HCT116 (cell line): ENCODE measurements around the gene TEX12. TPM values are rescaled to one million over a fixed set of nuclear protein-coding genes. Genes with fewer than 3 reads are reported as not detected.

Experiments used
- ATAC-seq: fragments of 200-7000 bp; cut with Tn5 transposase; 2 replicates; pipeline ENCODE4 v1.9.1; 2020; ENCODE audit warnings: mild to moderate bottlenecking, moderate library complexity
- BruUV-seq: library from RNA; stranded (reverse); fragments of 400-500 nt; replicated peaks from 2 replicates; lab custom pipeline; 2021; lab: Mats Ljungman, UMichigan
- CTCF ChIA-PET: fragments of 300-600 bp; sonication (Branson Sonifier 250); formaldehyde crosslinking; loops from one replicate; lab custom pipeline; 2021; ENCODE audit warnings: antibody characterized with exemption; lab: Charles Lee
- POLR2A ChIA-PET: fragments of 300-600, 350-600 bp; sonication (Branson Sonifier 250); formaldehyde crosslinking; loops from one replicate; lab custom pipeline; 2021; ENCODE audit warnings: antibody characterized with exemption; lab: Charles Lee
- RAD21 ChIA-PET, 2 experiments: fragments of 300-600 bp; sonication (Branson Sonifier 250); formaldehyde crosslinking; loops; one replicate each; lab custom pipeline; 2023; ENCODE audit warnings: low total read pairs in 2 of 2; ENCODE audit not compliant: uncharacterized antibody in 2 of 2, unreplicated experiment in 2 of 2, low non-redundant PET in 1 of 2; lab: Charles Lee
- DNase-seq: peaks from one replicate; pipeline ENCODE4 v3.0.0-alpha.2; 2010; ENCODE audit warnings: low read depth, low spot score
- H2AFZ ChIP-seq: fragments of 200-600 bp; shearing (Covaris generic), sonication (generic); 2 replicates; pipeline ENCODE4 v1.6.1; 2017; ENCODE audit warnings: low read depth, mixed run types, mixed read lengths, antibody characterized with exemption, low read length; ENCODE audit not compliant: poor library complexity, severe bottlenecking
- H3K27ac ChIP-seq: 2 replicates; pipeline ENCODE4 v1.5.1; 2012; ENCODE audit warnings: low read depth, low read length
- H3K27me3 ChIP-seq: fragments of 200-600 bp; sonication (generic); 2 replicates; pipeline ENCODE4 v1.6.1; 2016; ENCODE audit warnings: mixed run types, low read length, mixed read lengths; ENCODE audit not compliant: insufficient read depth
- H3K36me3 ChIP-seq, 2 experiments: fragments of 200-500 bp in 1 of 2; fragments of 200-600 bp in 1 of 2; sonication (Bioruptor generic) in 1 of 2; sonication (generic) in 1 of 2; 2 replicates each; pipeline versions ENCODE4 v1.5.1 to v1.6.1; 2014 to 2016; ENCODE audit warnings: low read length in 2 of 2, inconsistent platforms in 1 of 2, mixed read lengths in 1 of 2, mixed run types in 1 of 2; ENCODE audit not compliant: insufficient read depth in 2 of 2, control insufficient read depth in 1 of 2
- H3K4me1 ChIP-seq, 2 experiments: fragments of 200-600 bp in 1 of 2; sonication (generic) in 1 of 2; 2 replicates each; pipeline versions ENCODE4 v1.5.1 to v1.6.1; 2012 to 2017; ENCODE audit warnings: low read length in 2 of 2, inconsistent platforms in 1 of 2, mild to moderate bottlenecking in 1 of 2, mixed read lengths in 1 of 2, mixed run types in 1 of 2, moderate library complexity in 1 of 2; ENCODE audit not compliant: insufficient read depth in 2 of 2, control insufficient read depth in 1 of 2
- H3K4me2 ChIP-seq: fragments of 200-600 bp; sonication (generic); 2 replicates; pipeline ENCODE4 v1.6.1; 2017; ENCODE audit warnings: mixed run types, low read length, mixed read lengths
- H3K4me3 ChIP-seq, 2 experiments: fragments of 200-600 bp in 1 of 2; sonication (generic) in 1 of 2; replicated peaks in 1 of 2; 2 replicates each; pipeline ENCODE4 v1.5.1; 2011 to 2016; ENCODE audit warnings: low read length in 2 of 2, control low read depth in 1 of 2, low read depth in 1 of 2, mild to moderate bottlenecking in 1 of 2, mixed read lengths in 1 of 2, mixed run types in 1 of 2
- H3K79me2 ChIP-seq: fragments of 200-600 bp; sonication (generic); 2 replicates; pipeline ENCODE4 v1.6.1; 2017; ENCODE audit warnings: mild to moderate bottlenecking, mixed run types, low read length, moderate library complexity, mixed read lengths; ENCODE audit not compliant: insufficient read depth
- H3K9ac ChIP-seq: fragments of 200-600 bp; sonication (generic); 2 replicates; pipeline ENCODE4 v1.6.1; 2016; ENCODE audit warnings: low read length, mixed read lengths
- H3K9me2 ChIP-seq: fragments of 200-600 bp; sonication (generic), shearing (Covaris generic); 2 replicates; pipeline ENCODE4 v1.6.1; 2017; ENCODE audit warnings: mixed run types, mild to moderate bottlenecking, moderate library complexity; ENCODE audit not compliant: insufficient read depth
- H3K9me3 ChIP-seq, 2 experiments: fragments of 200-500 bp in 1 of 2; fragments of 200-600 bp in 1 of 2; sonication (Bioruptor generic) in 1 of 2; sonication (generic) in 1 of 2; 2 replicates each; pipeline ENCODE4 v1.6.1; 2014 to 2017; ENCODE audit warnings: low read length in 2 of 2, mixed read lengths in 2 of 2, inconsistent platforms in 1 of 2, low read depth in 1 of 2, mild to moderate bottlenecking in 1 of 2, mixed run types in 1 of 2, moderate library complexity in 1 of 2; ENCODE audit not compliant: control insufficient read depth in 1 of 2, insufficient read depth in 1 of 2
- H4K20me1 ChIP-seq: fragments of 200-600 bp; sonication (generic), shearing (Covaris generic); 2 replicates; pipeline ENCODE4 v1.6.1; 2017; ENCODE audit warnings: mixed run types, mild to moderate bottlenecking, moderate library complexity; ENCODE audit not compliant: insufficient read depth
- CBX3 ChIP-seq: IDR thresholded peaks from 2 replicates; pipeline ENCODE4 v1.6.1; 2012; ENCODE audit warnings: low read depth
- CEBPB ChIP-seq: IDR thresholded peaks from 2 replicates; pipeline ENCODE4 v1.6.1; 2012; ENCODE audit warnings: low read depth
- CTCF ChIP-seq, 3 experiments: fragments of 200-600 bp in 1 of 3; sonication (generic) in 1 of 3; IDR thresholded peaks in 2 of 3; conservative IDR thresholded peaks in 1 of 3; 2 replicates each; pipeline ENCODE4 v1.5.1; 2012 to 2017; ENCODE audit warnings: low read depth in 2 of 3, low read length in 2 of 3, antibody characterized with exemption in 1 of 3, borderline replicate concordance in 1 of 3, control low read depth in 1 of 3, mild to moderate bottlenecking in 1 of 3, mixed read lengths in 1 of 3, mixed run types in 1 of 3, moderate library complexity in 1 of 3; ENCODE audit not compliant: insufficient read depth in 1 of 3
- EZH2phosphoT487 ChIP-seq: fragments of 200-600 bp; IDR thresholded peaks from 2 replicates; pipeline ENCODE4 v1.6.1; 2018; ENCODE audit warnings: antibody characterized with exemption, borderline replicate concordance
- JUND ChIP-seq: IDR thresholded peaks from 2 replicates; pipeline ENCODE4 v1.6.1; 2012
- REST ChIP-seq: IDR thresholded peaks from 2 replicates; pipeline ENCODE4 v1.6.1; 2012; ENCODE audit warnings: low read depth
- TCF7L2 ChIP-seq: IDR thresholded peaks from 2 replicates; pipeline ENCODE4 v1.7.0; 2011; ENCODE audit warnings: borderline replicate concordance, inconsistent platforms; ENCODE audit not compliant: insufficient read depth, insufficient read length; ENCODE audit errors: extremely low read depth
- YY1 ChIP-seq: IDR thresholded peaks from 2 replicates; pipeline ENCODE4 v1.6.1; 2011; ENCODE audit warnings: low read length, low read depth, moderate library complexity, mild to moderate bottlenecking; ENCODE audit not compliant: insufficient replicate concordance; ENCODE audit errors: extremely low read depth
- ZBTB33 ChIP-seq: IDR thresholded peaks from 2 replicates; pipeline ENCODE4 v1.6.1; 2011; ENCODE audit warnings: mild to moderate bottlenecking, low read length, moderate library complexity; ENCODE audit not compliant: insufficient replicate concordance; ENCODE audit errors: extremely low read depth
- ZNF274 ChIP-seq: fragments of 200-500 bp; sonication (Bioruptor generic); IDR thresholded peaks from 2 replicates; pipeline ENCODE4 v1.6.1; 2014; ENCODE audit warnings: mild to moderate bottlenecking, low read depth, low read length, inconsistent platforms
- intact Hi-C: fragments of 100-400 bp; cut with micrococcal nuclease; formaldehyde crosslinking; loops from 2 replicates; pipeline ENCODE4 v1.10.0; 2022
- total RNA-seq: library from RNA; stranded (reverse); gene quantifications from one replicate; pipeline ENCODE4 v1.2.1, GENCODE V29; 2021; ENCODE audit not compliant: unreplicated experiment

The TEX12 gene
- total RNA-seq, 1 experiment from 2014 or later, result not detected

GRCh38 chr11:112123129-112123528 is 44.0 kb upstream of the TEX12 start (continued):
- TF ChIP-seq CTCF (IDR thresholded peaks at IDR 0.05 in 2 of 3, conservative IDR thresholded peaks at IDR 0.05 in 1 of 3; ENCODE audit: borderline replicate concordance in 1 of 3, insufficient read depth in 1 of 3, low read depth in 2 of 3, low read length in 2 of 3), result no peak
- no peak for TF ChIP-seq JUND
- no peak for TF ChIP-seq ZNF274
- TF ChIP-seq EZH2phosphoT487, result no peak
- TF ChIP-seq, all 23 proteins: peak for 0

- Histone ChIP-seq H3K36me3 (no peaks in the 10 kb centered on the region), H2AFZ (no peak overlapping the region), H3K9me3 (no peaks in the 10 kb centered on the region), H3K4me1 (peaks cover 52 to 85% of the 10 kb centered on the region in 2 experiments), H3K4me3 (no peak overlapping the region), H3K79me2 (no peaks in the 10 kb centered on the region)
- POLR2A ChIA-PET, result no interaction called here
- ATAC-seq, result no peak
- intact Hi-C loops, result no loop called here
- RAD21 ChIA-PET, result no interaction called here
- CTCF ChIA-PET, result no interaction called here
- no peak for TF ChIP-seq CTCF (IDR thresholded peaks at IDR 0.05 in 2 of 3, conservative IDR thresholded peaks at IDR 0.05 in 1 of 3; ENCODE audit: borderline replicate concordance in 1 of 3, insufficient read depth in 1 of 3, low read depth in 2 of 3, low read length in 2 of 3)
- no peak for TF ChIP-seq TCF7L2
- TF ChIP-seq REST, result no peak
- TF ChIP-seq EZH2phosphoT487, result no peak
- no peak for TF ChIP-seq CEBPB
- TF ChIP-seq ZBTB33, result no peak
- TF ChIP-seq YY1, result no peak
- 0 out of 2 replicates have a peak, but pooled peaks have one; percentile 19 for TF ChIP-seq CBX3
- TF ChIP-seq, all 23 proteins: peak for 1
- Histone ChIP-seq H3K9me2 (no peaks in the 10 kb centered on the region), H4K20me1 (no peaks in the 10 kb centered on the region), H3K27me3 (no peaks in the 10 kb centered on the region), H3K27ac (no peak overlapping the region), H3K9ac (no peak overlapping the region), H3K4me2 (no peak overlapping the region)
- DNase-seq, result no peak
- BruUV-seq, result no TSS peak
These were observed 40.1 kb upstream of the TEX12 start for GRCh38 chr11:112127056-112127455.
